HL-60/S4 treated with retinoic acid at 250 ng/mL for 4 days and 3 days (cell line): ENCODE measurements around the gene ACKR3.

Source experiments
- in situ Hi-C: fragments of 300-500 bp; cut with MboI; formaldehyde crosslinking; loops from 2 replicates; pipeline ENCODE4 v1.7.0; 2022; ENCODE audit warnings: low sequenced_read_pairs

ACKR3 gene

DNA sequence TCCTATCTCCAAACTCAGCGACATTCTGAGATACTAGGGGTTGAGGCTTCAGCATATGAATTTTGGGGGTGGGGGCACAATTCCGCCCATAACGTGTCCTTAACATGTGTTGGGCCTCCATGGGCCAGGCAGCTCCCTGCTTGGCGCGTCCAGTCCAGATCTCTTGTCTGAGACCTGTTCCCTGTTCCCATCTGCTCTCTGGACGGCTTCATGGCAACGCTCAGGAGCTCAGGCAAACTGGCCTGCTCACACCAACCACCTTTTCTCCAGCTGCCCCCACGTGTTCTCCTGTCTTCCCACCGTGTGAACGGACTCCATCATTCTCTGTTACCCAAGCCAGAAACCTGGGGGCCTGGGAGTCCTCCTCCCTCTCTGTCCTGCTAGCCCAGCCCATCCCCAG, 36.4 kb downstream of the ACKR3 start:
- in situ Hi-C loops: no loop called here

DNA sequence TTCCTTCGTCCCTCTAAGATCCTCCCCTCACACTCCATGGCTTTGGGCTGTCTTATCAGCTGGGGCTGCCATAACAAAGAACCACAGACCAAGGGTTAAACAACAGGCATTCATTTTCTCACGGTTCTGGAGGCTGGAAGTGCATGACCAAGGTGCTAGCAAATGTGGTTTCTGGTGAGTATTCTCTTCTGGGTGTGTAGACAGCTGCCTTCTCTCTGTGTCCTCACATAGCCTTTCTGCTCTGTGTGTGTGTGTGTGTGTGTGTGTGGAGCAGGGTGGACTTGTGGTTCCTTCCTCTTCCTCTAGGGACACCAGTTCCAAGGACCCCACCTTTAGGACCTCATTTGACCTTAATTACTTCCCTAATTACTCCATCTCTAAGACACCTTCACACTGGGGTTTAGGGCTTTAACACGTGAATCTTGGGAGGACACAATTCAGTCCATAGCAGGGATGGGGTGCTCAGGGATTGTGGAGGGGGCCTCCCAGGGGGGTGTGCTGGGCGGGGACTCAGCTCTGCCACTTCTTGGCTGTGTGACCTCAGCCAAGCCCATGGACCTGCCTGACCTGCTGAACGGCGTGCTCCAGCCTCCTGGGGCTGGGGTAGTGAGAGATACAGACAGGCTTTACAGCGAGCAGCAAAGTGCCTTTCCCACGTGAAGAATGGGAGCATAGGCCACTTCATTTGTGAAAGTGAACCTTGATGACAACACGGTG, 38.0 kb downstream of the ACKR3 start:
- in situ Hi-C loops: no loop called here

DNA sequence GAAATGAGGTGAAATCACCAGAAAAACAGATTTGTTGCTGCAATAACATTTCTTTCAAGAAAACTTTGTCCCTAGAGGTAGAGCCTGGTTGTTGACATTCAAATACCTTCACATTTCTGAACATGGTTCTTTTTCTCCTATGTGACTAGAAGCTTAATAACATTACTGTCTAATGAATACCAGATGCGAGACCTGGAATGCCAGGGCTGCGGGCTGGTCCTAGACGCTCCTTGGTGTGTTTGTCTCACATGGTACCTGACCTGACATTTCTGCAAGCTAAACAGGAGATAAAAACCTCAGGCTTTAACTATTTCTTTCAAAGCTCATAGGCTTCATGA, 38.5 kb downstream of the ACKR3 start:
- in situ Hi-C loops: no loop called here

DNA sequence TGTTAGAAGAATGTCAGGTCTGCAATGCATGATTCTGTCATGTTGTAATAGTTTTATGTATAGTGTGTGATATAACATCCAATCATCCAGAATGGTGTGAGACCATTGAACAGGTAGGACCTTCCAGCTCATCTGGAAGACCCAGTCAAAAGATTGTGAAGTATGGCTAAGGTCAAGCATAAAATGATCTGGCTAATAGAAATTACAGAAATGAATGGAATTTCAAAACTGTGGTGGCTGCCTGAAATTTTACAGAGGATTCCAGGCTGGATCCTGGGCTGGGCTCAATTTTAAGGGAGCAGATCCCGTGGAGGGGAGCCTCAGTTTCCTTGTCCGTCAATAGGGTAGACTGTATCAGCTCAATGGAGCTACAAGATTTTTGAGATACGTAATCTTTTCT, 39.1 kb downstream of the ACKR3 start:
- in situ Hi-C loops: no loop called here

DNA sequence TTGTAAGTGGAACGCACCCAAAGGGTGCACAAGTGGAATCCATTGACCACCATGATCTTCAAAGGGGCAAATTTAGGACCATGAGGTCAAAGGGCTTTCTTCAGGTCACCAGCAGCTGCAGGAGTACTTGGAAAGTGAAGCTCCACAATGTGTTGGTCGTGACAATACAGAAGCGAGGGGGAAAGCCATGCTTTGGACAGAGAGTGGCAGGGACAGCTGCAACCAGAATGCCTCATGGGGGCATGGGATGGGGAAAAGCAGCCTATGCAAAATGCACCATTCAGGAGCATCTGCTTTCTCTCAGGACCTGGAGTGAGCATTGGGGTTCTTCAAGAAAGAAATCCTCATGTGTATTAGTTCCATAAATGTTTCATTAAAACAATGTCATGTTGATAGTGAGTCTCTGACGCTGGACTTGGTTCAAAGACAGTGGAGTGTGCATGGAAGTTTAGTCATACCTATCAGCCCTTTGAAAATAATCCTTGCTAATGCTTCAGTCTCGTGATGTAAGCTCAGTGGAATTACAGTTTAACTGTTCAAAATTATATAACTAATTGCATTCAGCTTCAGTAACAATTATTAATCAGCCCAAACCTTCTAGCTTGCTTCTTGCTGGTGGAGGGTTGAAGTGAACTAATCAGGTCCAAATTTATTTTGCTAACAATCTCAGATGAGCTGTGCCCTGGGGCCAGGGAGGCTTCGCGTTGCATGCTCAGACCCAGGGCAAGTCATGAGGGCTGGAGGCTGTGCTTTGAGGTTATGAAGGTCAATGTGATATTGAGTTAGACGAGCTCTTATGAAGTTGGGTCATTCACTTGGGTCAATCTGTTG, 41.6 kb downstream of the ACKR3 start:
- in situ Hi-C loops: no loop called here

DNA sequence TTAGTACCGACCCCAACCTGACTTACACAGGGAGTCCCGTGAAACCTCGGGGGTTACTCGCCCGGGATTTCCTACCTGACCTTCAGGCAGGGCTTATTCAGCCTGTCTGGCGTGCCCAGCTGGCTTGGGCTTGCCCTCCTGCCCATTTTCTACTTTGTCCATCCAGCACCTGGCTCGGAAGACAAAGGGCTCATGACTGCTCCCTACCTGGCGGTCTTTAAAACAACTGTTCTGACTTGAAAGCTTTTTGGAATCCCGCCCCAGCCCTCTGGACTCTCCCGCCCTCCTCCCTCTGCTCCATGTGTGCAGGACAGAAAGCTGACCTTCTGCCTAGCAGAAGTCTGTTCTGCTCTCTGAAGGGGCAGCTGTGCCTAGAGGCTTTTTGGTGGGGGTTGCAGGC, 43.1 kb downstream of the ACKR3 start:
- in situ Hi-C loops: no loop called here

DNA sequence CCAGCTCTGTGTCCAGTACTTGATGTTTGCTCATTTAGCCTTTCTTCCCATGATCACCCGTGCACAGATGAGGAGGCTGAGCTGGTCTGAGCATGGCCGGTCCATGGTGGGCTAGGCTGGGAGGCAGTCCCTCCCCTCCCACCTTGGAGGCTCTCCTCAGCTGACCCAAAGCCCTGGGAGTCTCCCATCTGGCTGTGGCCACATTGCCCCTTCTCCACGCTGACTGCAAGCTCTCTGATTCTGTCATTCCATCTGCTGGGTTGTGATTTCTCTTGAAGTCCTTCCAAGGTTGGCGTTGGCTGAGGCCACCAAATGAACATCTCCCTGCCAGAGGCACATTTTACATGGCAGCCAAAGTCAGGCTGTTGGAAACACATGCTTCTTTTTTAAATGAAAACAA, 44.0 kb downstream of the ACKR3 start:
- in situ Hi-C loops: no loop called here

DNA sequence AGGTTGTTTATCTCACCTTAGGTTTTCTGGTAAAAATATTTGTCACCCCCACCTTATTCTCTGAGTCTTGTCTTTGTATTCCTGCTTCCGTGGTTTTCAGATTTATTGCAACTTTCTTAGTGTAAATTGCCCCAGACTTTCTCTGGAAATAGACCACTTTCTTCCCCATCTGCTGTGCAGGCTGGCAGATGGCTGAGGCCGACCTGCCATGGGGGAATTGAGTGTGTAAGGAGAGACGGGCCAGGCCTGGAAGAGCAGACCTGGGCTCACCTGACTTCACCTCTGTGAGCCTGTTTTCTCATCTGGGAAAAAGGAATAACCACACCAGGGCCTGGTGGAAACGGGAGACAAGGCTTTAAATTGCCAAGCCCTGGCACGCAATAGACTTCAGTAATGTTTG, 44.9 kb downstream of the ACKR3 start:
- in situ Hi-C loops: no loop called here

DNA sequence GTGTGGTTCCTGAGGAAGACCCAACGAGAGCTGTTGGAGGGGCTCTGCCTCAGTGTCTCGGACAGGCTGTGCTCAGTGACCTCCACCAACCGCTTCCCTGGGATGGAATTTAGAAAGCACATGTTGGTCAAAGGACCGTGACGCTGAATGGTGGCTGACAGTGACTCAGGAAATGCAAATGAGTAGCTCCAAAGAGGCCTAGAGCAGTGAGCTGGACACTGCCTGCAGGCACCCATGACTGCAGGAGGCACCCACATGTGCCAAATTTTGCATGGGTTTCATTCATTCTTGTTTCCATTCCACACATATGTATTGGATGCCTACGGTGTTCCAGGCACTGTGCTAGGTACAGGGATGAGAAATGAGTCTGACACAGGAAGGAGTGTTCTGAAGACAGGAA, 46.4 kb downstream of the ACKR3 start:
- in situ Hi-C loops: no loop called here

DNA sequence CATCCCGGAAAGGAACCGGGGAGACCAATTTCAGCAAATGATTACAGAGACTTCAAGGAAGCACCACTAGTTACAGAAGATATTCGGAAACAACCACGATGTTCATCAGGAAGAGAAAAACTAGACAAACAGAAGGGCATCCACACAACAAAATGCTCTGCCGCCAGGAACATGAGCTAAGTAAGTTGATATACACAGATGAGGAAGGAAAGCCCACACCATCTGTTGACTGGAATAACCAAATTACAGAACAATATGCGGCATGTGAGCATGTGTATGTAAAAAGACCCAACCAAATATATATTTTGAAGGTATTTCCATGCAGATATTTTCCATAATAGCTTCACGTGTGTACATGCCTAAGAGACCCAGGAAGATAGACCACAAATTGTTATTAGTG, 47.0 kb downstream of the ACKR3 start:
- in situ Hi-C loops: no loop called here

DNA sequence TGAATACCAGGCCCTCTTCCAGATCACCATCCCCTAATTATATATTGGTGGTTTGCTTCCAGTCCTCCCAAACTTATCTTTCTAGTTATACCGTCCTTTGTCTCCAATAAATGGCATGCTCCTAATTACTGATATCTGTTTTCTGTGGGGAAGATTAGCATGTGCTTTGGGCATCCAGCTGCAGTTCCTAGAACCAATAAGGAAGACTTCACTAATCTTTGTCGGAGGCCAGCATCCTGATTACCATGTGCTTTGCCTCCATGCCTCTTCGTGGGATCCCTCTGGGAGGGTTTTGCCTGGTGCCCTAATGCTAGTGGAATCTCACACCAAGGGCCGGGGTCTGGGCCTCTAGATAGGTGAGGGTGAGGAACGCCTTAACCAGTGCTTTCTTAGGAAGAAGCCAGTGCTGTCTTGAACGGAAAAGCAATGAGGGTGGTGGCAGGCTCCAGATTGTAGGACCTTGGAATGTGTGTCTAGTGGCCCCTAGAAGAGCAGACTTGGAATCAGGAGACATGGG, 47.7 kb downstream of the ACKR3 start:
- in situ Hi-C loops: no loop called here

DNA sequence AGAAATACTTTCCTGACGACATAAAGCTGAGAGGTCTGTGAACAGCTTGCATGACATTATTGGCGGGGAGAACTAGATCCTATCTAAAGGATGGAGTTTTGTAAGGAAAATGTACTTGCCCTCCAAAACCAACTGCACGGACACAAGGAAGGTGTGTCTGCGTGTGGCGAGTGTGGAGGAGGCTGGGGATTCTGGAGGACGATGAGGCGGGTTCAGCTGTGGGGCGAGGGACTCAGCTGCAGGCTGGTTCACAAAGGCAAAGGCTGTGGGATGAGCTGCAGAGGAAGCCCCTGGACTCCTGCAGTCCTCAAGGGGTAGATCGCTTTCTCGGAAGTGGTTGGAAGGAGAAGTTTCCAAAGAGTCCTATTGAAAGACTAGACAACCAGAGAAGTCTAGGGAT, 48.2 kb downstream of the ACKR3 start:
- in situ Hi-C loops: no loop called here

DNA sequence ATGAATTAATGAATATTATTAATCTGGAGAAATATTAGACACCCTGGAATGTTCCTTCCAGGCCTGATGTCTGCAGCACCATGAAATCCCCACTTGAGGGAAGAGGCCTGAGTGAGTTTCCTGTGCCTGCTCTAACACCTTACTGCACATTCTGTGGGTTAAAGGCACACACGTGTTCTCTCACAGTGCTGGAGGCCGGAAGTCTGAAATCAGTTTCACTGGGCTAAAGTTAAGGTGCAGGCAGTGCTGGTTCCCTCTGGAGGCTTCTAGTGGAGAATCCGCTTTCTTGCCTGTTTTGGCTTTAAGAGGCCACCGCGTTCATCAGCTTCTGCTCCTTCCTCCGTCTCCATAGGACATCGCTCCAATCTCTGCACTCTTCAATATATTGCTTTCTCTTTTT, 48.7 kb downstream of the ACKR3 start:
- in situ Hi-C loops: no loop called here

DNA sequence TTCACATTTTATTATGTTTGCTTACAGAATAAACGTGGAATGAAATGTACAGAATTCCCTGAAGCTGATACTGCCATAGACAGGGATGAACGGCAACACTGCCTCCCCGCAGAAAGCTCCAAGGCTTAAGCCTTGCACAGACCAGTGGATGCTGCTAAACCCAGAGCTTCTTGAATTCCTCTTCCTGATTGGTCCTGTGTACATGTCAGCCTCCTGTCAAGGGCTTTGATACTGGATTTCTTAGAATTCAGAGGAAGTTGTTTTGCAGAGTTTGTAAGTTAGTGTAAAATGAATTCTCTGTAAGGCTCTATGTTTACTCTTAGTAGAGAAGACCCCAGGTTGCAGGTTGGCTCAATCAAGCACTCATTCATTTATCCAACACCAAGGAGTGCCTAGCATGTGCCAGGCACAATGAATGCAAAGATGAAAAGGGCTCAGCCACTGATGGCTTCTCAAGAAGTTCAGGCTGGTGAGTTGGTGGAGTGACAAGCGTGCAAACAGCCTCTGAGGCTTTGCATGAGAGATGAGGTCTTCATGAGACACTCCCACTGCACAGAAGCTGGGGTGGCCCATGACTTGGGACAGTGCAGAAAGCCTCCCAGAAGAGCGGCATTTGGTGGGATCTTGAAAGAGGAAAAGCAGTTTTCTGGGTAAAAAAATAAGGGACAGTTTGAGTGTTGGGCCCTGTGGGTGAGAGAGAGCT, 50.4 kb downstream of the ACKR3 start:
- in situ Hi-C loops: no loop called here

DNA sequence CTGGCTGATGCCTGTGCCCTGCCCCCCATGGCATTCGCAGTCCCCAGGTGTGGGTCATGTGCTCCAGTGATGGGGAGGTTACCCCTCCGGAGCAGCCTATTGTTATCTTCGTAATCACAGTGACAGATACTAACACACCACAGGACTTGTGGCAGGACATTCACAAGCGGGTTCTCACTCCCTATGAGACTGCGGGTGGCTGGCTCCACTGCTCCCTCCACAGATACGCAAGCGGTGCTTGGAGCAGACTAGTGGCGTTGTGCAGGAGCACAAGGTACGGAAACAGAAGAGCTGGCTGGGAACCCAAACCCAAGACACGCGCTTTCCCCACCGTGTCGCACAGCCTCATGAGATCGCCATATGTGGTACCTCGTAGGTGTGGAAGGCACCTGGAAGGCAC, 52.2 kb downstream of the ACKR3 start:
- in situ Hi-C loops: no loop called here

DNA sequence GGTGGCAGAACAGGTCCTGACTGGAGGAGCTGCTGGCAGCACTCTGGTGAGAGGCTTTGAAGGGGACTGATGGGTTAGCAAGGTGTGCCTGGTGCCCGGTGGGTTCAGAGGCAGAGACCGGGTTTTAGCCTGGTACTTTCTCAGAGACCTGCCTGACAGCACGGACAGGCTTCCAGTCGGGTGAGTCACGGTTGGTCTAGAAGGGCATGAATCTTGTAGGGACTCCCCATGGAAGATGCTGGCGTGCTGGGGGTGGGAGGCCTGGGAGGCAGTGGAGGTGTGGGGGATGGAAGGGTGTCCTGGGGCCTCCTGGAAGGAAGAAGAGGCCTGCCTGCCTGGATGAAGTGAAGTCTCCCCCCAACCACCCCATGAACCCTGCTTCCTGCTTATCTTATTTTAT, 52.6 kb downstream of the ACKR3 start:
- in situ Hi-C loops: no loop called here

DNA sequence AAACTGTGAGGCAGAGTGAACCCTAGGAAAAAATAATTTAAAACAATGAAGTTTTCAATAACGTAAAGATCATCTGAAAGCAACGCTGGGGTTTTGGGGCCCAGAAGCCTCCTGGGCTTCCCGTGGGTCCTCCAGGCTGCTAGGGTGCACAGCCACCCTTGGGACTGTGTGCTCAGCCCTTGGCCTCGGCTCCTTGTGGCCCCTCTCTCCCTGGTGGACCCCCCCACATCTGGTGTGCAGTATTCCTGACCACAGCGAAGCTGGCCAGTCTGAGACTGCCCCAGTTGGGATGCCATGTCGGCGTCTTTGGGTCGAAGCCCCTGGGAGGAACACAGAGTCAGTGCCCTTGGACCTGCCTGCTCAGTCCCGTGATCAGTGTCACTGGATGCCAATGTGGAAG, 53.0 kb downstream of the ACKR3 start:
- in situ Hi-C loops: no loop called here

DNA sequence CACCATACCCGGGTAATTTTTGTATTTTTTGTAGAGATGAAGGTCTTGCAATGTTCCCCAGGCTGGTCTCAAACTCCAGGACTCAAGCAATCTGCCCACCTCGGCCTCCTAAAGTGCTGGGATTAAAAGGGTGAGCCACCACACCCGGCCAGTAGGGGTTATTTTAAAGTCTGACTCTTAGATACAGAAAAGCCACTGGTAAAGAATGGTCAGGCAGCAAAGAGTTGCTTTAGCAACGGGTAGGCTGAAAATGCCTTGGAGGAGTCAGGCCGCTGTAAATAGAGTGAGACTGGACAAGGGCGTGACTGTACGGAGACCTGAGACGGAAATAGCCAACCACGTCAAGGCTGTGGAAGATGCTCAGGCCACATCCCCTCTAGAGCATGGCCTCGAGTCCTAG, 54.2 kb downstream of the ACKR3 start:
- in situ Hi-C loops: no loop called here

DNA sequence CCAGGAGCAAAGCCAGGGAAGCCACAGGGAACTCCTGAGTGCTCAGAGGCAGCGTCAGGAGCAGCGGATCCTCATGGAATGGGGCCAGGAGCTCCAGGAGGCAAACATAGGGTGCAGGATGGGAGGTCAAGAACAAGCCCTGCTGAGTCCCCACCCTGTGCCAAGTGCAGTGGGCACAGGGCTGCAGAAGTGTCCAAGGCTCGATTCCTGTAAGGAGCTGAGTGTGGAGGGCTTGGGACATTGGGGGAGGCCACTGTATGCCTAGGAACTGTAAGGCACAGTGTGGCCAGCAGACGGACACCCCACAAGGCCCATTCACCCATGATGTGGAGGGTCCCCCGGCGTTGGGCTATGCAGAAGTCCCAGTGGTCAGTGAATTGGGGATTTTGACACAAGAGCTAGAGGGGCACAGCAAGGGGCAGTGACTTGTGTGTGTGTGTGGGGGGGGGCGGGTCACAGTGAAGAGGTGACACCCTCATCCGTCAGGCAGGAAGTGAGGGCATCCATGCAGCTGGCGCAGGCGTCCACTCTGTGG, 55.6 kb downstream of the ACKR3 start:
- in situ Hi-C loops: no loop called here

DNA sequence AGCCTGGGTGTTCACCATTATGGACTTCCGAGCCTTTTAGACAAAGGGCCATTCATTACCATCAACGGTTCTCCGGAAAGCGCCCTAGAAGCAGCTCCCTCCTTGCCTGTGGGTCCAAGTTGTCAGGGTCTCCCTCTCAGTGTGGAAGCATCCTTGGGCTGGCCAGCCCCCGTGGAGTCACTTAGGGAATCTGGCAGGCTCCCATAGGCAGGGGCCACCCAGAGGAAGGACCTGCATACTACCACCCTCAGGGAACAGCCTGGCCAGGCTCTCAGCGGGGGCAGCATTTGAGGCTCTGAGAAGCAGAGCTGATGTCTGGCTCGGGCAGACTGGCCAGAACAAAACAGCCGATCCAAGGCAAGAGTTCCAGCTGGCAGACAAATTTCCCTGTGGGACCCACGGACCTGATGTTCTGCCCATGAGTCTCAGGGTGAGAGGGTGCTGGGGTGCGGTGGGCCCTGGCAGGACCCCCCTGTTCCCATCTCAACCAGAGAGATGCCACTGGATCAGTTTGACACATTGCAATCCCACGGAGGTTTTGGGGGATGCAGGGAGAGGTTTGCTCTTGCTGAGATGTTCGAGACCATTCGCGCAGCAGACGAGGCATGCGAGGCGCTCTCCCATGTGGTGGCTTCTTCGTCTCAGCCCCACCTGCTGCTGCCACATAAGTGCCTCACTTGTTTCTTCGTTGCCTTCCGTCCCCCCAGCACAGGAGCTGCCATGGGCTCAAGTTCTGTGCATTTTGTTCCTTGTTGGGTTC, 56.9 kb downstream of the ACKR3 start:
- in situ Hi-C loops: no loop called here

DNA sequence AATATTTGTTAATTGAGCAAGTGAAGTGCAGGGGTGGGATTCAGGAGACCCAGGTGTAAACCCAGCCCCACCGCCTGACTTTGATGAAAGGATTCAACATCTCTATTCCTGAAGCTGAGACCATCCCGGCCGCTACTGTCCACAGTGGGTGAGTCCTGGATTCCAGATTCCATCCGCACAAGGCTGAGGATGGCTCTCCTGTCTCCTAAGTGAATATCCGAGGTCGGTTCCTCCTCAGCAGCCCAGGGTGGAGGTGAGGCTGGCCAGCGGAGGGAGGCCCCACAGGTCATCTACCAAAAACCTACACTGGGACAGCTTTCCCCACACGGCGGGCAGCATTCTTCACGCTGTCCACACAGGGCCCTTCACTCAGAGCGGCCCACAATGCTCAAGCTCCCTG, 57.6 kb downstream of the ACKR3 start:
- in situ Hi-C loops: no loop called here
